HEK293 (cell line): ENCODE data around the gene ZFP3.

Experiments used
- CTCF ChIA-PET: fragments of 350-600 bp; formaldehyde crosslinking; extraction: SDS; loops from one replicate; lab custom pipeline; 2021; ENCODE audit warnings: antibody characterized with exemption; lab: Yijun Ruan, JAX
- POLR2A ChIA-PET: fragments of 300-600 bp; formaldehyde crosslinking; extraction: SDS; loops from one replicate; lab custom pipeline; 2020; ENCODE audit warnings: antibody characterized with exemption, inconsistent platforms; lab: Yijun Ruan, JAX
- H3K27ac ChIP-seq: fragments of 200-500 bp; sonication (Bioruptor generic); 2 replicates; pipeline ENCODE4 v1.5.1; 2014; ENCODE audit warnings: low read depth, low read length, control low read depth, inconsistent platforms; ENCODE audit errors: extremely low read depth
- H3K36me3 ChIP-seq, 2 experiments: fragments of 200-500 bp in 1 of 2; sonication (Bioruptor generic) in 1 of 2; 1 replicate in 1 of 2; 2 replicates in 1 of 2; pipeline ENCODE4 v1.5.1; 2014 to 2017; ENCODE audit warnings: inconsistent platforms in 2 of 2, low read length in 2 of 2; ENCODE audit not compliant: control insufficient read depth in 2 of 2, insufficient read depth in 1 of 2
- H3K4me1 ChIP-seq: fragments of 200-500 bp; sonication (Bioruptor generic); 2 replicates; pipeline ENCODE4 v1.5.1; 2014; ENCODE audit warnings: mild to moderate bottlenecking, low read length, inconsistent platforms; ENCODE audit not compliant: control insufficient read depth, insufficient read depth
- H3K4me3 ChIP-seq: 2 replicates; pipeline ENCODE4 v1.5.1; 2011; ENCODE audit warnings: low read depth, mild to moderate bottlenecking, control low read depth, low read length, moderate library complexity
- H3K9me3 ChIP-seq: fragments of 200-500 bp; sonication (Bioruptor generic); 2 replicates; pipeline ENCODE4 v1.5.1; 2014; ENCODE audit warnings: low read depth, low read length, inconsistent platforms; ENCODE audit not compliant: control insufficient read depth, insufficient read depth
- EGR2 ChIP-seq: fragments of 450-650 bp; formaldehyde crosslinking; IDR thresholded peaks from 2 replicates; pipeline ENCODE4 v1.5.1; 2016; ENCODE audit warnings: low read depth, missing biosample characterization, missing genetic modification characterization
- PATZ1 ChIP-seq: fragments of 450-650 bp; formaldehyde crosslinking; IDR thresholded peaks from 2 replicates; pipeline ENCODE4 v1.5.1; 2016; ENCODE audit warnings: missing biosample characterization, missing genetic modification characterization
- PRDM2 ChIP-seq: fragments of 450-650 bp; formaldehyde crosslinking; IDR thresholded peaks from 2 replicates; pipeline ENCODE4 v1.5.1; 2016; ENCODE audit warnings: missing biosample characterization, missing genetic modification characterization, borderline replicate concordance
- PRDM6 ChIP-seq: fragments of 450-650 bp; formaldehyde crosslinking; IDR thresholded peaks from 2 replicates; pipeline ENCODE4 v1.5.1; 2017; ENCODE audit warnings: missing biosample characterization, missing genetic modification characterization
- SALL2 ChIP-seq: fragments of 450-650 bp; formaldehyde crosslinking; IDR thresholded peaks from 2 replicates; pipeline ENCODE4 v1.5.0; 2017; ENCODE audit warnings: missing biosample characterization, mild to moderate bottlenecking, missing genetic modification characterization, borderline replicate concordance
- SCRT1 ChIP-seq: fragments of 450-650 bp; formaldehyde crosslinking; IDR thresholded peaks from 2 replicates; pipeline ENCODE4 v1.5.1; 2016; ENCODE audit warnings: missing biosample characterization, missing genetic modification characterization, borderline replicate concordance
- SCRT2 ChIP-seq: fragments of 450-650 bp; formaldehyde crosslinking; IDR thresholded peaks from 2 replicates; pipeline ENCODE4 v1.5.1; 2016; ENCODE audit warnings: missing biosample characterization, missing genetic modification characterization
- SP7 ChIP-seq: fragments of 450-650 bp; formaldehyde crosslinking; IDR thresholded peaks from 2 replicates; pipeline ENCODE4 v1.5.1; 2016; ENCODE audit warnings: missing biosample characterization, missing genetic modification characterization
- WT1 ChIP-seq: fragments of 450-650 bp; formaldehyde crosslinking; IDR thresholded peaks from 2 replicates; pipeline ENCODE4 v1.5.1; 2016; ENCODE audit warnings: missing biosample characterization, missing genetic modification characterization
- ZNF121 ChIP-seq: fragments of 450-650 bp; formaldehyde crosslinking; IDR thresholded peaks from 2 replicates; pipeline ENCODE4 v1.5.1; 2016; ENCODE audit warnings: missing biosample characterization, missing genetic modification characterization
- ZNF155 ChIP-seq: fragments of 450-650 bp; formaldehyde crosslinking; IDR thresholded peaks from 2 replicates; pipeline ENCODE4 v1.5.1; 2016; ENCODE audit warnings: missing biosample characterization, missing genetic modification characterization
- ZNF24 ChIP-seq: fragments of 450-650 bp; formaldehyde crosslinking; IDR thresholded peaks from 2 replicates; pipeline ENCODE4 v1.5.1; 2016; ENCODE audit warnings: missing biosample characterization, missing genetic modification characterization
- ZNF423 ChIP-seq: fragments of 450-650 bp; formaldehyde crosslinking; IDR thresholded peaks from 2 replicates; pipeline ENCODE4 v1.5.1; 2016; ENCODE audit warnings: missing biosample characterization, missing genetic modification characterization
- ZNF433 ChIP-seq: fragments of 450-650 bp; formaldehyde crosslinking; IDR thresholded peaks from 2 replicates; pipeline ENCODE4 v1.5.1; 2016; ENCODE audit warnings: missing biosample characterization, missing genetic modification characterization, low read depth
- ZNF449 ChIP-seq: fragments of 450-650 bp; formaldehyde crosslinking; IDR thresholded peaks from 2 replicates; pipeline ENCODE4 v1.5.1; 2017; ENCODE audit warnings: missing biosample characterization, mild to moderate bottlenecking, missing genetic modification characterization, moderate library complexity
- ZNF529 ChIP-seq: fragments of 450-650 bp; formaldehyde crosslinking; IDR thresholded peaks from 2 replicates; pipeline ENCODE4 v1.5.1; 2017; ENCODE audit warnings: missing genetic modification characterization, missing biosample characterization; ENCODE audit not compliant: insufficient replicate concordance
- ZNF555 ChIP-seq: fragments of 450-650 bp; formaldehyde crosslinking; conservative IDR thresholded peaks from 2 replicates; pipeline ENCODE4 v1.5.1; 2017; ENCODE audit warnings: missing biosample characterization, mild to moderate bottlenecking, missing genetic modification characterization, inconsistent platforms
- ZNF610 ChIP-seq: fragments of 450-650 bp; formaldehyde crosslinking; IDR thresholded peaks from 2 replicates; pipeline ENCODE4 v1.5.1; 2016; ENCODE audit warnings: missing biosample characterization, missing genetic modification characterization, borderline replicate concordance
- ZNF658 ChIP-seq: fragments of 450-650 bp; formaldehyde crosslinking; IDR thresholded peaks from 2 replicates; pipeline ENCODE4; 2016; ENCODE audit warnings: missing biosample characterization, missing genetic modification characterization
- ZNF701 ChIP-seq: fragments of 450-650 bp; formaldehyde crosslinking; IDR thresholded peaks from 2 replicates; pipeline ENCODE4 v1.5.1; 2016; ENCODE audit warnings: missing biosample characterization, missing genetic modification characterization
- ZSCAN23 ChIP-seq: fragments of 450-650 bp; formaldehyde crosslinking; IDR thresholded peaks from 2 replicates; pipeline ENCODE4 v1.5.1; 2016; ENCODE audit warnings: missing biosample characterization, missing genetic modification characterization
- ZSCAN4 ChIP-seq: fragments of 450-650 bp; formaldehyde crosslinking; IDR thresholded peaks from 2 replicates; pipeline ENCODE4 v1.5.1; 2017; ENCODE audit warnings: missing biosample characterization, missing genetic modification characterization
- ZXDB ChIP-seq: fragments of 450-650 bp; formaldehyde crosslinking; IDR thresholded peaks from 2 replicates; pipeline ENCODE4 v1.5.1; 2016; ENCODE audit warnings: missing biosample characterization, missing genetic modification characterization

ZFP3 gene

GRCh38 chr17:5034063-5034462 lies 44.2 kb upstream of the ZFP3 start:
- Histone ChIP-seq H3K27ac (no peak overlapping the region), H3K36me3 (no peaks in the 10 kb centered on the region), H3K4me1 (0 out of 2 replicates have a peak, but pooled peaks cover 2% of the 10 kb centered on the region)
- CTCF ChIA-PET, result interaction anchor here (0.6 kb wide), 1 partner anchor 294 kb away, joined by 3 read pairs; the partner anchor contains the start of genes CXCL16 and ZMYND15
- TF ChIP-seq EGR2 (tag by site-specific recombination) (no peak), ZNF555 (no peak), PRDM2 (tag by site-specific recombination) (no peak), ZNF658 (tag by site-specific recombination) (no peak), SCRT2 (tag by site-specific recombination) (no peak), ZNF701 (no peak), ZNF121 (tag by site-specific recombination) (no peak), ZNF423 (no peak), SP7 (tag by site-specific recombination) (no peak), SCRT1 (no peak), ZSCAN23 (no peak), SALL2 (no peak), ZNF155 (no peak), ZNF24 (no peak), ZXDB (tag by site-specific recombination) (no peak), WT1 (tag by site-specific recombination) (no peak), PATZ1 (tag by site-specific recombination) (no peak), ZNF529 (tag by site-specific recombination) (no peak)
- TF ChIP-seq, all 188 proteins: peak for 0
- H3K9me3 ChIP-seq, result no peaks in the 10 kb centered on the region
- POLR2A ChIA-PET, result no interaction called here
- no peak overlapping the region for H3K4me3 ChIP-seq

- POLR2A ChIA-PET, result interaction anchor here (0.9 kb wide), 1 partner anchor 11 kb away, joined by 4 read pairs; no protein-coding TSS in a partner anchor
- CTCF ChIA-PET, result interaction anchor here (0.6 to 1.3 kb wide), 3 partner anchors 10 to 295 kb away, joined by 3 to 5 read pairs (median 3); partner anchors contain the start of genes CXCL16 and ZMYND15
- no peaks in the 10 kb centered on the region for H3K9me3 ChIP-seq
- H3K27ac ChIP-seq, result no peak overlapping the region
- H3K4me3 ChIP-seq, result no peak overlapping the region
- 0 out of 2 replicates have a peak, but pooled peaks cover 2% of the 10 kb centered on the region for H3K4me1 ChIP-seq
- no peaks in the 10 kb centered on the region for H3K36me3 ChIP-seq
- no peak for TF ChIP-seq ZSCAN4 (tag by site-specific recombination)
- TF ChIP-seq ZNF610 (tag by site-specific recombination), result no peak
- TF ChIP-seq PRDM6 (tag by site-specific recombination), result no peak
- TF ChIP-seq ZNF433 (tag by site-specific recombination), result no peak
- TF ChIP-seq ZNF449, result no peak
Measured at GRCh38 chr17:5034651-5035050, 43.6 kb upstream of the ZFP3 start.
